GM21737 (cell line): ENCODE data around the gene TBL1X.
"Not testable (repeated sequence)": the region's sequence is repeated elsewhere in the genome, so short reads cannot be mapped to it uniquely, and the experiment has no call there.

Experiments
- ATAC-seq: cut with Tn5 transposase; IDR thresholded peaks from one replicate; pipeline ENCODE4 v1.9.1; 2021; ENCODE audit warnings: mild to moderate bottlenecking, moderate library complexity; ENCODE audit not compliant: unreplicated experiment

TBL1X gene

DNA sequence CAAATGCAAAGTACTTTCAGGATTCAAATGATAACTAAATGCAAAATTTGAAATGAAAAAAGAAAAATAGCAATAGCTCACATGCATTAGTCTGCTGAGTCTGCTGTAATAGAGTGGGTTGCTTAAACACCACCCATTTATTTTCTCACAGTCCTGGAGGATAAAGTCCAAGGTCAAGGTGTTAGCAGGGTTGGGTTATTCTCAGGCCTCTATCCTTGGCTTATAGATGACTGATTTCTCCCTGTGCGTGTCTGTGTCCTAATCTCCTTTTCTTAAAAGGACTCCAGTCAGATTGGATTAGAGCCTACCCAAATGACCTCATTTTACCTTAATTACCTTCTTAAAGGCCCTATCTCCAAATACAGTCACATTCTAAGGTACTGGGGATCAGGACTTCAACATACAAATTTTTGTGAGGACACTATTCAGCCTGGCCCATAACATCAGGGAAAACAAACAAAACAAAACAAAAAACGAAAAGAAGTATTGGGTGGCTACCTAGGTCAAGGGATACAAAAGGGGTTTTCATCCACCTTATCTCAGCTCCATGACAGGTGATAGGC is 6.3 kb upstream of the TBL1X start:
- no peak for ATAC-seq

DNA sequence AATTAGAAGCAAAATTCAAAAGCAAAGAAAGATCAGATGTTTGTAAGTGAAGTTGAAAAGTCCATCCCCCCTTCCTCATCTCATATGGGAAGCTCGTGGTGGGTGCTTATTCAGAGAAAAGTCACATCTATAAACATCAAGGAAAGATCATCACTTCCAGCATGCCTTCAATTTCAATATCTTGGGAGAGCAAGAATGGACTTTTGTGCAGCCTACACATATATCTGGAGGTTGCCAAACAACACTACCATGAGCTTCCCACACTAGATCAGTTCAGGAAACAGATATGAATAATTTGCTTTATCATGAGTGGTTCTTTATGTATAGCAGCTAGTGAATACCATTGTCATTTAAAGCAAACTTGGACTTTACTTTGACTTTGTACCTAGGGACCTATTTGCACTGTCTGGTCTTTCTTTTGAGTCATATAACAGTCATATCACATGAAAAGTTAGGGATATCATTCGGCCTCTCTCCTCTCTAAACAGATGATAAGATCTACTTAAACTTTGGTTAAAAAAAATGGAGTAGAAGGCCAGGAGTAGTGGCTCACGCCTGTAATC is 5.6 kb upstream of the TBL1X start:
- ATAC-seq, result no peak

DNA sequence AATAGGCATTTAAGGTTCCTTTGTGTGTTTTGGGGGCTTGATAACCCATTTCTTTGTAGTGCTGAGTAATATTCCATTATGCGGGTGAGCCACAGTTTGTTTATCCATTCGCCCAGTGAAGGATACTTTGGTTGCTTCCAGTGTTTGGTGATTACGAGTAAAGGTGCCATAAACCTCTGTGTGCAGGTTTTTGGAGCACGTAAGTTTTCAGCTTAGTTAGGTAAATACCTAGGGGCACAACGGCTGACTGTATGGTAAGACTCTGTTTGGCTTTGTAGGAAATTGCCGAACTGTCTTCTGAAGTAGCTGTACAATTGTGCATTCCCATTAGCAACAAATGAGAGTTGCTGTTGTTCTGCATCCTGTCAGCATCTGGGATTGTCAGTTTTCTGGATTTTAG is 3.8 kb upstream of the TBL1X start:
- no peak for ATAC-seq

DNA sequence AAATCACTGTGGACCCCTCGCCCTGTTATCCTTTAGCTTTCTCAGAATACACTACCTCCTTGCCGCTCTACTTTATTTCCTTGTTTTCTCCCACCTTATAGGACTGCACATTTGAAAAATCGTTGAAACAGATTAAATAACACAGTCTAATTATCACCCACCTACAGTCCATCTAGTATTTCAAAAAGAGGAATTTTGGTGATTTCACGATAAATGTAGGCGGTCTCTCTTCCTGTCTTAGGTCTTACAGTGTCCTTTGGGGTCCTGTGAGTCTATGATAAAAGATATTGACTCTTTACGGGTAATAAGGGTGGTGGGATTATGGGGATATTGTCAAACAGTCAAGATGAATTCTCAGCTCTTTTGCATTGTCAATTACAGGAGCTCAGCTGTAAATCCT is 2.4 kb upstream of the TBL1X start:
- no peak for ATAC-seq

DNA sequence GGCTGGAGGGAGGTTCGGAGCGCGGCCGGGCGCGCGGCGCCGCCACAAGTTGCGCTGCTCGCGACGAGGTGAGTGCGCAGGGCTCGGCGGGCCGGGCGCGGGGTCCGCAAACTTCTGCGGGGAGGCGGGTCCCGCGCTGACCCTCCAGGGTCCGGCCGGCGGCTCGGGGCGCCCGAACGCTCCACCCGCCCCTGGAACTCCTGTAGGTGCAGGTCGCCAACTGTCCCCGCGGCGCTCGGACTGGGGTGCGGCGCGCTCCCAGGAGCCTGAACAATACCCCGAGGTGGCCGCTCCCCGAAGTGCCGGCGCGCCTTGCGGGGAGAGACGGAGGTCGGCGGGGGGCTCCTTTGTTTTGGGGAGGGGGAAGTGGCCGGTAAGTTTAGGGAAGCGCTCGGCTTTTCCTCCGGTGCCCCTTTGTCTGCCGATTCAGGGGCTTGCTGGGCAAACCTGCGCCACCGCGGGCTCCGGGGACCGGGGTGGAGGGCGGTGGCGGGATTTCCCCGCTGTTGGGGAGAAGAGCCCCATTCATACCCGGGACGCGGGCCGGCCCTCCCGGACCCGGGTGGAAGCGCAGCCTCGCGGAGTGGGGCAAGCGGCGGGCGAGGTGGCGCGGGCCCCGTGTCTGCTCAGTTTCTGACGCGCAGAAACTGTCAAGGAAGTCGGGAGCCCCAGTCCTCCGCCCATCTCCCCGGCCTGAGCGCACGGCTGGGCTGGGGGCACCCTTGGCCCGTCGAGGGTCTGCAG is 694 bp downstream of the TBL1X start:
- ATAC-seq, result peak; percentile 8

DNA sequence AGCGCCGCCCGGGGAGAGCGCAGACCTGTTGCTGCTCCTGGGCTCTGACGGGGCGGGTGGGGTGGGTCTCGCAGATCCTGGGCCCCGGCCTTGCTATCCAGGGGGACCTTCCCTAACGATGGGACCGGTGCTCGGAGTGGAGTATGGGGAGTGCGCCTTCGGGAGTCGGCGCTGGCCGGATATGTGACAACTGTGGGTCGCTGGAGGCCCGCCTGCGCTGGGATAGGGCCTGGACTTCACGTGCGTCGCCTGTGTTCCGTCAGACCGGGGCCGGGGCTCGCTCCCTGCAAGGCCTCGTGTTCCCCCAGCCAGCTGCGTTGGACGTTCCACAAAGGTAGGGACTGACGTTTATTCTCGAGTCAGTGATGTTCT is 1.3 kb downstream of the TBL1X start:
- ATAC-seq, result no peak

DNA sequence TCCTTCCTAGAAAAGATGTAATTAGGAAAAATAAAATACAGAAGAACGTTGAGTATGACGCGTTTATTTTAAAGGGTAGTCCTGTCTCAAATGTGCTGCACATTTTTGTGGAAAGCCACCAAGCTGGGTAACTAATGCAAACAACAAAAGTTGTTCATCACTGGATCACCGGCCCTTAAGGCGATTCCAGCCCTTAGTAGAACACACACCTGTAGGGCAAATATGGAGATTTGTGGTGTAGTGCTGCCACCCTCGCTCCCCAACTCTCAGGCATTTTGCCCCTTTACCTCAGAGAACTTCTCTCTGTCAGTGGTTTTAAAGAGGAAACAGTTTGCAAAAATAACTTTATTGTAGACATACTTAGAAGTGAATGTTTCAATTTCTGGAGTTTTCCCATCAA is 1.9 kb downstream of the TBL1X start:
- no peak for ATAC-seq

DNA sequence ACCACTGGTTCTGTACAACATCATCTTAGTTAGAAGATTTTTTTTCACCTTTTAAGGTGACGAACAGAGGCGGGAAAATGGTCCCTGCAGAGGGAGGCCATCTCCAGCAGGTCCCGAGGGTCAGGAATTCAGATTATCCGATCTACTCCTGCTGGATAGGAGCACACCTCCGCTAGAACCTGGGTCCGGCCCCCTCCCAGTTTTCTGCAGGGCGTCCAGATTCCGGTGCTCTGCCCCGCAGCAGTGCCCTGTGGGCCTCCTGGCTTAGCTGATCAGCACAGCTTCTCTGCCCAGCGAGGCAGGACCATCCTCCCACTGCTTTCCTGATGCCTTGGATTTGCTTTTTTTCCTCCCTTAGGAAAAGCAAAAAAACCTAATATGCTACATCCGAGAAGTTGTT is 2.3 kb downstream of the TBL1X start:
- ATAC-seq, result no peak

DNA sequence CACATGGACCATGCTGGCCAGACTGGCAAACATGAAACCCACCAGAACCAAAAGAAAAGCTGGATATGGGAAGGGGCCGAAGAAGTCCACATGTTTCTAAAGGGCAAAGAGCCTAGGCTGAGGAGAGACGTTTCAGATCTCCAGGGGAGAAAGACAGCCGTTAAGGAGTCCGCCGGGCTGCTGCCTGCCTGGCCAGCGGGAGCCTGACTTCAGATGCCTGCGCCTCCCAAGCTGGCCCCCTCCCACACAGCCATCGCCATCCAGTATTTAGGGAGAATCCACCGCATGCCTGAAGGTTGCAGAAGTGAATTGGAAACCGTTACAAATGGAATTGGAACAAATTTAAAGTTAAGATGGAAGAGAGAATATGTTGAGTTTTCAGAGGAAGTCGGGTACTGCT is 2.9 kb downstream of the TBL1X start:
- no peak for ATAC-seq

DNA sequence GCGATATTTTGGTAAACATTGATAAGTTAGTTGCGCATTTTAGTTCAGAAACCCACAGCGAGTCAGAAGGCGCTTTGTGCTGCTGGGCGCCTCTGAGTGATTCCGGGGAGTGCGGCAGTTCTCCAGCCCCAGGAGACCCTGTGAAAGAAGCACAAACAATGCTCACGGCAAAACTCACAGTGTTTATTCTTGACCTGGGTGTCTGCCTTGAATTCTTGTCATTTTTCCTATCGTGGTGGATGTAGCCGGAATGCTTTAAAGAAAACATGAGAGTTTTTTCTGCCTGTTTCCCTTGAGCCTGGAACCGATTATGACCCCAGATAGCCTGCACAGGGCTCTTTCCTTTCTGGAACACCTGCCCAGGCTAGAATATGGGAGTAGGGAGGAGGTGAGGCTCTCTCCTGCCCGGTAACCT is 6.7 kb downstream of the TBL1X start:
- no peak for ATAC-seq

DNA sequence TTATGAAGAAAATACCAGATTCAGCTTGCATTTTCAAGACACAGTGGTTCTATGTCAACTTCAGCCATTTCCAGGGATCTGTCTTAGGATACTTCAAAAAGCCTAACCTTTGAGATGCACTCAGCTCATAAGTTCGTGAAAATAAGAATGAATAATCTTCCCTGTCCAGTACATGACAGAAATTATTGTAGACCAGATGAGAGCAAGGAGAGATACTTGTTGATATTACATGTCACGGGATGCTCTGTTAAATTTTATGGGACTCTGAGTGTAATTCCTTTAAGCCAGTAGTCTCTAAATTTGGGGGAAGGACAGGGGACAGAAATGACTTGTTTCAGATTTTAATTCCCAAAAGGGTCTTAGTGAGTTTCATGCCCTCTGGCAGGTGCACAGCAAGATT is 8.8 kb downstream of the TBL1X start:
- ATAC-seq, result no peak

DNA sequence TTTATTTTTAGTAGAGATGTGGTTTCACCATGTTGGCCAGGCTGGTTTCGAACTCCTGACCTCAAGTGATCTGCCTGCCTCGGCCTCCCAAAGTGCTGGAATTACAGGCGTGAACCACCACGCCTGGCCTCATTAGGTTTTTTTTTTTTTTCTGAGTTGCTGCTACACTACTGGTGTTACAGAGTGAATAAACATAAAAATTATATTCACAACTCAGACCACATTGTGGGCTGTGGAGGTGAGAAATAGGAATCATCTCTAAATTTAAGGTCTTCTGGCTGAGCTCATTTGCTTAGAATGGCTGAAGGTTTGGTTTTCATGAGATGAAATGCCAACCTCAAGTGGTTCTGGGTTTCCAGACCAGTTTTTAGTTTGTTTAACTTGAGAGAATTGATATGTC is 10.6 kb downstream of the TBL1X start:
- not testable (repeated sequence) for ATAC-seq

DNA sequence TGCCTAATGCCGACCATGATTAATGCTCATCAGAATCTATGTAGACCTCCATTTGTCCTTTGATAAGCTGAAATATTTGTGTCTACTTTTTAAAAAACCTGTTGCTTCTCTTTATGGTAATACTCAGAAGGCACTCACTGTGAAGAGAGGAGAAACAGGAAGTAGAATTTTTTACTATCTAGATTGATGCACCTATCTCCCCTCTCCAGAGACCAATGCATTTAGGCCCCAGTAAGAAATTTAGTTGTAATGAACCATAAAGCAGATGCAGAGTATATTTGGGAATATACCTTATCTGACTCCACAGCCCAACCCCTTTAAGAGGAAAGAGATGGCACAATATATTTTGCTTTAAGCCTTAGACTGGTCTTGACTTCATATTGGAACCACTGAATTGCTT is 11.1 kb downstream of the TBL1X start:
- no peak for ATAC-seq

DNA sequence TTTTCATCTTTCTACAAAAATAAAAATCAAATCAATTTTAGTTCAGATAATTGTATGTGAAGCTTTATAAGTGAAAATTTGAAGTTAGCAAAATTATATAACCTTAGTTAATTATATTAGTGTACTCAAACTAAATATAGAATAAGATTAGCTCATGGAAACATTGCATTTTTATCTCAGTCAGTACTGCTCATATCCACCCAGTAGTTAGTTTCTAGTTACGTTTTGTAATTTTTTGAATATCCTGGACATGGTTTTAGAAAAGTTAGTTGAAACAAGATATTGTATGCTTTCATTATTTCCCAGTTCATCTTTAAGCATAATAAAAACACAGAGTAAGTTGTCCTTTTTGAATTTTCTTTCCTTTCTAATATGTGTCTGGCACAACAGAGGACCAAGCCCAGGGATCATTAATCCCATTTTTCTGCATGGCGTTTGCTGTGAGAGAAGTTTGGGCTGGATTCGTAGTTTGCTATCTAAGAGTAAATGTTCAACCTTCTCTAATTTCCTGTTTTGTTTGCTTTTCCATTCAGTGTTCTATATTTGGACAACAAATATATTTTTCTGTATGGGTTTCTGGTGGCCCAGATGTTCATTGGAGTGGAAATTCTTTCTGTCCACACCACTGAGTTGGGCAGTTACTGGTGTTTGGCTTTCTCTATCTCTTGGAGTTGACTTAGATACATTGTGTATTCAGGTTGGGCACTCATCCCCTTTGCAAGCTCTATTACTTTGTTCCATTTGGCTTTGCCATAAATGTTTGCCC is 12.1 kb downstream of the TBL1X start:
- ATAC-seq, result no peak

DNA sequence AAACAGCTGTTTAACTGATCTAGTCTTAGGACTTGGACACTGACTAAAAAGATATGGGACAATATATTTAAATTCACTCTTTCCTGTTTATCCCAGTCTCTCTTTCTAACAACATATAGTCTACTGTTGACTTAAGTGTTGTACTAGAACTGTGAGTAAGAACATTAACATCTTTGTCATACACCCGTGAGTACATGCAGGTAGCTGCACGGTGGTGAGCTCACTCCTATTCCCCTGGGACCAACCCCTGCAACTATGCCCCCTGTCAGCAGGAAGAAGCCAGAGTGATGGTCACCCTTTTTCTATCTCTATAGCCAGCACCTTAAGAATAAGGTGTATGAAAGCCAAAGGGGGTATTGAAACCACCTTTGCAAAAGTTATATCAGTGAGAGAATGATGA is 17.6 kb downstream of the TBL1X start:
- no peak for ATAC-seq

DNA sequence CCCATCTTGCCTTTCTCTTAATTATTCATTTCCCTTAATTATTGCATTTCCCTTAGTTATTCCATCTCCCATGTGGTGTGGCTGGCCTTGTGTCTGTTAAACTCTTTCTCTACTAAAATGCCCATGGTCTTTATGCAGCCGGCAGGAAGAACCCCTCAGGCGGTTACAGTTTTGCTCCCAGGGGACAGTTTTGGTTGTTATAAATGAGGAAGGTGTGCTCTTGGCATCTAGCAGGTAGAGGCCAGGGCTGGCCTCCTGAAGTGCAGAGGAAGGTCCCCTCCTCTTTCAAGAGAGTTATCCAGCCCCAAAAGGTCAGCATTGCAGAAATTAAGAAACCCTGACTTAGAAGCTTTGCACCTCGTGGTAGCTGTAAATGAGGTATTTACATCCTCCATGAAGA is 18.0 kb downstream of the TBL1X start:
- ATAC-seq, result no peak

DNA sequence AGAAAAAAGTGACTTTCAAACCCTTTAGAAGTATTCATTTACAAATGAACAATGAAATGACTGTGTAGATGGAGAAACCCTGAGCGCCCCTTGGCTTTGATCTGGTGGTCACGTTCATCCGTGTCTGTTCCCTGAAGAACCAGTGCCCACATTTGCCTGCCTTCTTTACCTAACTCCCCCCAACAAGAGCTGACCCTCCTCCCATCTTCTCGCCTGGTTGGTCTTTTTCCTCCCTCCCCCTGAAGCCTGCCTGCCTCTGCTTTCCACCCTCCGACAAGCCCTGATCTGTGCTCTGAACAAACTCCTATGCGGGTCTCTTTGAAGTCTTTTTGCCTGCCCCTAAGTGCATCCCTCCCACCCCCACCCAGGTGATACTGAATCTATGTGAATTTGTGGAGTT is 18.5 kb downstream of the TBL1X start:
- ATAC-seq, result no peak

DNA sequence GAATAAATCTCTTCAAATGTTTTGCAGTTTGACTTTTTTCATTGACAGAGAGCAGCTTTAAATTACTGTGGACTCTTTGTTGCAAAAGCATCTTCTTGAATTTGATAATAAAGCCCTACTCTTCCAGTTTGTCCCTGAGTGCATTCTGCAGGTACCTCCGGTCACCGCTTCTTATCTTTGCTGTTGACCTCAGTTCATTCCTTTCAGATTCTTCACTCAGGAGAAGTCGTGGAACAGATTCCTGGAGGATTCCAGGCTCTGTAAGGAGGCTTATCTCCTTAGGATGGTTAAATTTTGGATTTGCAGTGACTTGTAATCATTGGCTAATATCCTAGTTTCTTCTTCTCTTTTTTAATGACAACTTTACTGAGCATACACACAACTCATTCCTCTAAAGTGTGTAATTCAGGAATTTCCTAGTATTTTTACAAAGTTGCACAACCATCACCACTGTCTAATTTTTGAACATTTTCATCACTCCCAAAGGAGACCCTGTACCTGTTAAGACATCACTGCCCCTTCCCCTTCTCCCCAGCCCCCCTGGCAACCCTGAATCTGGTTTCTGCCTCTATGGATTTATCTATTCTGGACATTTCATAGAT is 22.0 kb downstream of the TBL1X start:
- no peak for ATAC-seq

DNA sequence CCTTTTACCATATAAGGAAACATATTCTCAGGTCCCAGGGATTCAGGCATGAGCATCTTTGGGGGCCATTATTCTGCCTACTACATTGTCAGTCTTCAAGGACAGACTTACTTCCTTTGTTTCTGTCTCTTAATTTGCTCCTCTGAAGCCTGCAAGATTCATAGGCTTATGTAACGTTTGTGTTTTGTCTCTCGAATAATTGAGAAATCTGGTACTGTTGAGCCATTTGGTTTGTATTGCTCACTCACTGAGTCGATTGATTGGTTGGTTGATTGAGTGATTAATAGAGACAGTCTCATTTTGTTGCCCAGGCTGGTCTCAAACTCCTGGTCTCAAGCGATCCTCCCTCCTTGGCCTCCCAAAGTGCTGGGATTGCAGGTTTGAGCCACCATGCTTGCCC is 23.7 kb downstream of the TBL1X start:
- ATAC-seq, result no peak

DNA sequence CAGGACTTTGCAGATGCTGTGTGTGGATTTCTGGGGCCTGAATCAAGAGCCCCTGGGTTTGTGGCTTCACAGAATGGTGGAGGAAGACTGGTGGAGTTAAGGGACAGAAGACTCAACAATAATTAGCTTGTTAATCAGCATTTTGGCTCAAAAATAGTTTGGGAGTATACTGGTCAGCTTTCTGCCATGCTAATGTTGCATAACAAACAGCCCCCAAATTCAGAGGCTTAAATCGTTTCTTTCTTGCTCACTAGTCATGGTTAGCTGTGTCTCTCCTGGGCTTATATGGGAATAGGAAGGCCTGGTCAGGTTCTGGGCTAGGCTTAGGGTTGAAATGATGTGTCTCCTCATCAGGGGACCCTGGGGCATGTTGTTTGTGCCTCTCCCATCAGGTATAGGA is 24.4 kb downstream of the TBL1X start:
- no peak for ATAC-seq

DNA sequence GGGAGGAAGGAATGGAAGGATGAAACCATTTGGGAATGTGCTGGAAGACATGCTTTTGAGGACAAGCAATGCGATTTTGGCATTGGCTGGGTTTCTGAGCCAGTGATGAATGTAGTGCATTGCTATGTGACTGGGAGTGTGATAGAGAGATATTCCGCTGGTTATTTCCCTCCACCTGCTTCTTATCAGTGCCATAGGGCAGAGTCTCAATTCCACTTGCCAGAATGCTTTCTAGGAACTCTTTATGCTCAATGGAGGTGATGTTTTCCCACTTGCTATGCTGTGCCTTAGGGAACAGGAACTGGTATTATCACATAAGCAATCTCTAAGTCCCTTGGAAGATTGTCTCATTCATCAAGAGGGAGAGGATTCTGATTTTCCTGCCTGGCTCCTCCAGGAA is 28.0 kb downstream of the TBL1X start:
- no peak for ATAC-seq

DNA sequence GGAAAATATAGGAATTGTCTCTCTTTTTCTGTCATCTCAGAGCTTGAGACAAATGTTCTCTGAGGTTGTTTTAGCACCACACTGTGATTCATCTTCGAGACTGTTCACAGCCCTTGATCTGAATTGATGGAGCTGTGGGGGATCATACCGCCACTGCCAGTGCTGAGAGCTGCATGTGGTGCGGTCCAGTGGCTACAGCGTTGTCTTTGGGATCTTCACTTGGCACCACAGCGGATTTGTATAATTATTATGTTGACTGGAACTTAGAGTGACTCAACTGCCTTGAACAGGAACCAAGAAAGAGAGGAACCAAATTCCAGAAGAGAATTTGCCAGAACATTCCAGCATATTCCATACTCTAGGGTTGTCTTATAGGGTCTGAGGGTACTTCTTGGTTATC is 29.1 kb downstream of the TBL1X start:
- ATAC-seq, result no peak
